ENCODE data around the gene EPS8L3.

GRCh38 chr1:109716121-109716520 lies 47.6 kb downstream of the EPS8L3 start:
- TF ChIP-seq CTCF (IDR thresholded peaks at IDR 0.05) (no peak), POLR2A (IDR thresholded peaks at IDR 0.05) (no peak)
